Parathyroid adenoma (tissue), 2 donors: ENCODE measurements around the gene C1QBP.

ENCODE experiments used
- H2AFZ ChIP-seq: fragments of 300-600 bp; sonication (generic); one replicate; pipeline ENCODE4 v1.7.0; 2017; ENCODE audit warnings: antibody characterized with exemption, mild to moderate bottlenecking
- H3K27ac ChIP-seq: fragments of 300-600 bp; sonication (generic); one replicate; pipeline ENCODE4 v1.7.0; 2017
- H3K27me3 ChIP-seq: fragments of 300-600 bp; sonication (generic); one replicate; pipeline ENCODE4 v1.7.0; 2017; ENCODE audit warnings: low read length; ENCODE audit not compliant: control insufficient read depth, insufficient read depth
- H3K36me3 ChIP-seq: fragments of 300-600 bp; sonication (generic); one replicate; pipeline ENCODE4 v1.7.0; 2017; ENCODE audit warnings: low read length; ENCODE audit not compliant: control insufficient read depth, insufficient read depth
- H3K4me1 ChIP-seq: fragments of 300-600 bp; sonication (generic); one replicate; pipeline ENCODE4 v1.7.0; 2017; ENCODE audit warnings: control low read depth
- H3K4me2 ChIP-seq: fragments of 300-600 bp; sonication (generic); one replicate; pipeline ENCODE4 v1.7.0; 2017; ENCODE audit warnings: low read length
- H3K4me3 ChIP-seq: fragments of 300-600 bp; sonication (generic); one replicate; pipeline ENCODE4 v1.7.0; 2017; ENCODE audit warnings: low read depth, low read length
- H3K79me2 ChIP-seq: fragments of 300-600 bp; sonication (generic); one replicate; pipeline ENCODE4 v1.7.0; 2017; ENCODE audit warnings: control low read depth
- H3K9ac ChIP-seq: fragments of 300-600 bp; sonication (generic); one replicate; pipeline ENCODE4 v1.7.0; 2017; ENCODE audit warnings: mild to moderate bottlenecking
- H3K9me3 ChIP-seq: fragments of 300-600 bp; sonication (generic); one replicate; pipeline ENCODE4 v1.7.0; 2017; ENCODE audit warnings: low read length; ENCODE audit not compliant: control insufficient read depth
- CTCF ChIP-seq: fragments of 300-600 bp; sonication (generic); IDR thresholded peaks from one replicate; pipeline ENCODE4 v1.7.0; 2017; ENCODE audit warnings: antibody characterized with exemption, mild to moderate bottlenecking
- donor health status: primary hyperparathyroidism.

Gene C1QBP

DNA sequence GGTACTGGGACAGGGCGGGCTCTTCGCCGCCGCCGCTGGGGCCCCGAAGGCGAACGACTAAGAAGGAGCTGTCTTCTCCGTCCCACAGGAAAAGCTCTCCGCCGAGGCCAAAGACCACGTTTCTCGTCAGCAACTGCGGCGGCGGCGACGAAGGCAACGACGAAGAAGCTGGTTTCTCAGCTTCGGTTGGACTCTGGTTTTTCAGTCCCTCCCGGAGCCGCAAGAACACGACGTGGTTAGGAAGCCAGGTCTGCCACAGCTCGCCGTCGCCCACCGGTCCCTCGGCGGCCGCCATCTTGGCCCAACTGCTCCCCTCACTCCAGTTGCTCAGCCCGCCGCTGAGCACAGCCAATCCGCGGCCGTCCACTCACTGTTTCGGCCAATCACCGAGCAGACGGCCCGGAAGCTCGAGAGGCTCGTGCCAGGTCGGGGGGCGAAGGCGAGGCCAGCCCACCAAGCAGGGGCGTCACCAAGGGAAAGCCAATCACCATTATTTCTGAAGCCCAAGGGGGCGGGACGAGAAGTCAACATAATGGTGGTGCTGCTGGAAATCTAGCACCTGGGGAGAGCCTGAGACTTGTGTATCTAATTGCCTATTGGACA, 19.5 kb downstream of the C1QBP start, which contains the start of gene NUP88:
Gene NUP88, minus strand, starts transcription at position 307 of the 603 bp plus-strand sequence. Its CDS starts 12 bp downstream, at position 295.
- H2AFZ ChIP-seq = peak within 1 kb of the TSS; percentile 87
- peaks cover 36% of the 10 kb centered on the region for H3K79me2 ChIP-seq
- H3K4me1 ChIP-seq = no peaks in the 10 kb centered on the region
- no peaks in the 10 kb centered on the region for H3K9me3 ChIP-seq
- peak within 1 kb of the TSS; percentile 88 for H3K27ac ChIP-seq
- peak within 1 kb of the TSS; percentile 94 for H3K4me3 ChIP-seq
- no peak for TF ChIP-seq CTCF
- H3K4me2 ChIP-seq = peak within 1 kb of the TSS; percentile 90
- H3K27me3 ChIP-seq = no peaks in the 10 kb centered on the region
- no peaks in the 10 kb centered on the region for H3K36me3 ChIP-seq
- H3K9ac ChIP-seq = peak within 1 kb of the TSS; percentile 57

GRCh38 chr17:5418858-5419355, 20.0 kb downstream of the C1QBP start:
- peak overlapping the region; percentile 90 for H3K4me2 ChIP-seq
- H3K79me2 ChIP-seq = peaks cover 33% of the 10 kb centered on the region
- H3K4me1 ChIP-seq = no peaks in the 10 kb centered on the region
- TF ChIP-seq CTCF = no peak
- no peaks in the 10 kb centered on the region for H3K36me3 ChIP-seq
- H2AFZ ChIP-seq = peak overlapping the region; percentile 87
- H3K27ac ChIP-seq = peak overlapping the region; percentile 88
- H3K9ac ChIP-seq = peak overlapping the region; percentile 57
- H3K27me3 ChIP-seq = no peaks in the 10 kb centered on the region
- no peaks in the 10 kb centered on the region for H3K9me3 ChIP-seq
- H3K4me3 ChIP-seq = peak overlapping the region; percentile 94

DNA sequence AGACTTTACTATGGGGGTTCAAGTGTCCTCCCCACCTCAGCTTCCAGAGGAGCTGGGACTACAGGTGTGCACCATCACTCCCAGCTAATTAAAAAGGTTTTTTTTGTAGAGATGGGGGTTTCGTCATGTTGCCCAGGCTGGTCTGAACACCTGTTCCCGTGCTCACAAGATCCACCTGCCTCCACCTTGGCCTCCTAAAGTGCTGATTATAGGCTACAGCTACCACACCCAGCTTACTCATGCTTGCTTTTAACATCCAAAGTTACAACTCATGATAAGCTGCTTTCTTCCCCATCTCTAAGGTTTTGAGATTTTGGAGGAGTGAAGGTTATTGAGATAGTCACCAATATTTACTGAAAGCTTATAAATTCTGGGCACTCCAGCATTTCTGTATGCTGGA, 22.1 kb downstream of the C1QBP start:
- Histone ChIP-seq H3K4me3 (no peak overlapping the region), H3K9me3 (no peaks in the 10 kb centered on the region), H3K4me1 (no peaks in the 10 kb centered on the region), H3K4me2 (no peak overlapping the region), H3K27me3 (no peaks in the 10 kb centered on the region), H3K79me2 (peaks cover 30% of the 10 kb centered on the region), H3K36me3 (no peaks in the 10 kb centered on the region), H3K27ac (no peak overlapping the region), H2AFZ (no peak overlapping the region), H3K9ac (no peak overlapping the region)
- TF ChIP-seq CTCF = no peak

DNA sequence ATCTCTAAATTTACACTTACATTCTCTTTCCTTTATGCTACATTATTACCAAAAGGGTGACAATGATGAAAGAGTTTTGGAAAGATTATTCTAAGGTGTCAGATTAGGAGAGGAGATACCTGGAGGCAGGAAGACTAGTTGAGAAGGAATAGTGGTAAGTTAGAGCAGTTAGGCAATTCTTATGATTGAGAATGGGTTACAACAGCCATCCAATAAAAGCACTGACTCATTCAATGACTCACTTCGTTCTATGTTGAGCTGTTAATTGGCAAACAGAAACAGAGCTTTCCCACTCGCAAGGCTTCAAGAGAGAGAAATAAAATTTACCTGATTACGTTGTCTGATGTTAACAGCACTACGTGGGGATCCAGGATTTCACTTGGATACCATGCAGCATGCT, 25.3 kb downstream of the C1QBP start:
- Histone ChIP-seq H3K27ac (no peak overlapping the region), H3K4me1 (no peaks in the 10 kb centered on the region), H3K4me3 (no peak overlapping the region), H3K9me3 (no peaks in the 10 kb centered on the region), H3K79me2 (peaks cover 25% of the 10 kb centered on the region), H3K4me2 (no peak overlapping the region), H3K27me3 (no peaks in the 10 kb centered on the region), H3K36me3 (no peaks in the 10 kb centered on the region), H2AFZ (no peak overlapping the region), H3K9ac (no peak overlapping the region)
- no peak for TF ChIP-seq CTCF
